ENCODE data around the gene PLEKHG1. TPM values are rescaled to one million over a fixed set of nuclear protein-coding genes. Genes with fewer than 3 reads are reported as not detected.

Gene PLEKHG1
- total and polyA plus RNA-seq, 4 donors = 7.7 to 42.0 (median 24.4) TPM

GRCh38 chr6:150627154-150627553 is 27.5 kb downstream of the PLEKHG1 start:
- no peak for DNase-seq
- no peak overlapping the region for H3K27ac ChIP-seq (ENCODE audit: low read depth in 1 of 2, low read length in 1 of 2)
- peaks cover 0 to 34% (median 17%) of the 10 kb centered on the region in 5 donors for H3K4me1 ChIP-seq (ENCODE audit: control insufficient read depth in 5 of 5, insufficient read depth in 5 of 5, low read length in 5 of 5)
- peaks cover 0 to 2% (median 0%) of the 10 kb centered on the region in 4 donors for H3K36me3 ChIP-seq (ENCODE audit: control insufficient read depth in 4 of 4, insufficient read depth in 4 of 4, low read length in 4 of 4)
- TF ChIP-seq, protein P1, sequence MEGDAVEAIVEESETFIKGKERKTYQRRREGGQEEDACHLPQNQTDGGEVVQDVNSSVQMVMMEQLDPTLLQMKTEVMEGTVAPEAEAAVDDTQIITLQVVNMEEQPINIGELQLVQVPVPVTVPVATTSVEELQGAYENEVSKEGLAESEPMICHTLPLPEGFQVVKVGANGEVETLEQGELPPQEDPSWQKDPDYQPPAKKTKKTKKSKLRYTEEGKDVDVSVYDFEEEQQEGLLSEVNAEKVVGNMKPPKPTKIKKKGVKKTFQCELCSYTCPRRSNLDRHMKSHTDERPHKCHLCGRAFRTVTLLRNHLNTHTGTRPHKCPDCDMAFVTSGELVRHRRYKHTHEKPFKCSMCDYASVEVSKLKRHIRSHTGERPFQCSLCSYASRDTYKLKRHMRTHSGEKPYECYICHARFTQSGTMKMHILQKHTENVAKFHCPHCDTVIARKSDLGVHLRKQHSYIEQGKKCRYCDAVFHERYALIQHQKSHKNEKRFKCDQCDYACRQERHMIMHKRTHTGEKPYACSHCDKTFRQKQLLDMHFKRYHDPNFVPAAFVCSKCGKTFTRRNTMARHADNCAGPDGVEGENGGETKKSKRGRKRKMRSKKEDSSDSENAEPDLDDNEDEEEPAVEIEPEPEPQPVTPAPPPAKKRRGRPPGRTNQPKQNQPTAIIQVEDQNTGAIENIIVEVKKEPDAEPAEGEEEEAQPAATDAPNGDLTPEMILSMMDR (IDR thresholded peaks at IDR 0.05; ENCODE audit: control extremely low read depth, extremely low read depth) = no peak
- H3K9me3 ChIP-seq (ENCODE audit: control insufficient read depth in 4 of 4, insufficient read depth in 3 of 4, low read length in 3 of 4) = no peaks in the 10 kb centered on the region
- H3K4me3 ChIP-seq = no peak overlapping the region
- no peaks in the 10 kb centered on the region for H3K27me3 ChIP-seq (ENCODE audit: control insufficient read depth in 3 of 3, insufficient read depth in 3 of 3, low read length in 2 of 3)
- no peak overlapping the region for H3K9ac ChIP-seq (ENCODE audit: insufficient read depth in 1 of 2, low read length in 2 of 2)
- ATAC-seq (ENCODE audit: insufficient read depth, low FRiP score) = no peak

DNA sequence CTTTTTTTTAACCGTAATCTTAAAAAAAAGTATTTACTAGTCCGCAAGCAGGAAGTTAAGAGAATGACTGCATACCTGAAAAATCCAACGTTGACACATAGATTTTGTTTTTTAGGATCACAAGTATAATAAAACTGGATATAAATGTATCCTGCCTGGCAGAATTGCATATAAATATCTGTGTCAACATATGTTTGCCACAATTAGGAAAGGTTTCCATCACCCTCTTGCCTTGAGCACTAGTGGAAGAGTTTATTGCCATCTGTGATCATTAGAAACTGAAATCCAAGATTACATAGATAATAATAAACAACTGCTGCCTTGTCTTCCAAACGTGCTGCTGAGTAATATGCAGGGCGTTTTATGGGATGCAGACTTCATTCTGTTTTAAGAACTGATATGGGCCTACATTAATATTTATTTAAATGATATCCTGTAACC is 27.9 kb downstream of the PLEKHG1 start:
- ATAC-seq (ENCODE audit: insufficient read depth, low FRiP score) (no peak), DNase-seq (peak in 2 of 3 donors; percentile 40 to 49)
- TF ChIP-seq, protein P1 (IDR thresholded peaks at IDR 0.05; ENCODE audit: control extremely low read depth, extremely low read depth) = no peak
- Histone ChIP-seq H3K9ac (ENCODE audit: insufficient read depth in 1 of 2, low read length in 2 of 2) (no peak overlapping the region), H3K36me3 (ENCODE audit: control insufficient read depth in 4 of 4, insufficient read depth in 4 of 4, low read length in 4 of 4) (peaks cover 0 to 2% (median 0%) of the 10 kb centered on the region in 4 donors), H3K27me3 (ENCODE audit: control insufficient read depth in 3 of 3, insufficient read depth in 3 of 3, low read length in 2 of 3) (no peaks in the 10 kb centered on the region), H3K4me3 (no peak overlapping the region), H3K27ac (ENCODE audit: low read depth in 1 of 2, low read length in 1 of 2) (no peak overlapping the region), H3K9me3 (ENCODE audit: control insufficient read depth in 4 of 4, insufficient read depth in 3 of 4, low read length in 3 of 4) (no peaks in the 10 kb centered on the region), H3K4me1 (ENCODE audit: control insufficient read depth in 5 of 5, insufficient read depth in 5 of 5, low read length in 5 of 5) (peaks cover 0 to 39% (median 22%) of the 10 kb centered on the region in 5 donors)
- WGBS, 2 donors = 46 to 48% methylated on average over 5 of the region's 5 CpGs

GRCh38 chr6:150628908-150629307 is 29.2 kb downstream of the PLEKHG1 start:
- ATAC-seq (ENCODE audit: insufficient read depth, low FRiP score) (no peak), DNase-seq (no peak)
- Histone ChIP-seq H3K27me3 (ENCODE audit: control insufficient read depth in 3 of 3, insufficient read depth in 3 of 3, low read length in 2 of 3) (no peaks in the 10 kb centered on the region), H3K4me3 (no peak overlapping the region), H3K27ac (ENCODE audit: low read depth in 1 of 2, low read length in 1 of 2) (no peak overlapping the region), H3K36me3 (ENCODE audit: control insufficient read depth in 4 of 4, insufficient read depth in 4 of 4, low read length in 4 of 4) (peaks cover 0 to 2% (median 0%) of the 10 kb centered on the region in 4 donors), H3K4me1 (ENCODE audit: control insufficient read depth in 5 of 5, insufficient read depth in 5 of 5, low read length in 5 of 5) (peaks cover 0 to 49% (median 26%) of the 10 kb centered on the region in 5 donors), H3K9me3 (ENCODE audit: control insufficient read depth in 4 of 4, insufficient read depth in 3 of 4, low read length in 3 of 4) (no peaks in the 10 kb centered on the region), H3K9ac (ENCODE audit: insufficient read depth in 1 of 2, low read length in 2 of 2) (no peak overlapping the region)
- TF ChIP-seq, protein P1 (IDR thresholded peaks at IDR 0.05; ENCODE audit: control extremely low read depth, extremely low read depth) = no peak
- WGBS, 2 donors = 74 to 82% methylated on average over 6 of the region's 6 CpGs
